Stimulated activated CD8-positive, alpha-beta memory T cell treated with anti-CD3 and anti-CD28 coated beads, Interleukin-15, amount 100 ng/mL, for 24 hours (primary cell): Measurements from ENCODE around the gene ATF3.
"Not testable (repeated sequence)": the region's sequence is repeated elsewhere in the genome, so short reads cannot be mapped to it uniquely, and the experiment has no call there.

ENCODE experiments used
- DNase-seq: peaks from one replicate; pipeline ENCODE4 v3.0.0-alpha.2; 2020; ENCODE audit warnings: low read depth

The ATF3 gene

DNA sequence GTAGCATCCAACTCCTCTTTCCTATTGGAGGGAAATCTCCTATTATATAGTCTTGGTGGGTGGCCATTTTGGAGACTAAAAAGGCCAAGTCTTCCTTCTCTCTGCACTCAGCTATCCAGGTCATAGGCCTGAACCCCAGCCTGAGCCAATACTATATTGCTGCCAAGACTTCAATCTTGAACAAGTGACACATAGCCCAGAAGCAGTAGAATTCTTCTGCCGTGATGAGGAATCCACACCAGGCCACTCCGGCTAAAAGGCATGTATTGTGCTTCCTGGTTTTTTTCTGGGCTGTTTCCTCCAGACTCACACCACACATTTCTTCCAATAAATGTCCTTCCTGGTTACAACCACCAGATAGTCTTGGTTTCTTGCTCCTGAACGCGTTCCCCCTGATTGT, 43.0 kb downstream of the ATF3 start:
- DNase-seq, result no peak

DNA sequence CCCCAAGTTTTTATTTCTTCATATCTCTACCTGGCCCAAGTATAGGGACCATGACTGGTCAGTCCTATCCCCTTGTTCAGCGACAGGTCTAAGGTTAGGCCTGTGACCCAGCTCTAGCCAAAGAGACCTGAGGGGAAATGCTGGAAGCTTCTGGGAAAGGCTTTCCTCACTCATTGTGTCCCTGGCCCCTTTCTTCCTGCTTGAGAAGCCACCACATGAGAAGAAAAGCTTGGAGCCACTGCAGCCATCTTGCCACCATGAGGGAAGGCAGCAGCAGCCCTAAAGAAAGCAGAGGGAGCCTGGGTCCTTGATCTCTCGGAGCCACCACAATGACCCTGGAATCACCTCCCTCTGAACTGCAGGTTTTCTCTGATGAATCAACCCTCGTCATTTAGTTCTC, 43.4 kb downstream of the ATF3 start:
- DNase-seq, result no peak

DNA sequence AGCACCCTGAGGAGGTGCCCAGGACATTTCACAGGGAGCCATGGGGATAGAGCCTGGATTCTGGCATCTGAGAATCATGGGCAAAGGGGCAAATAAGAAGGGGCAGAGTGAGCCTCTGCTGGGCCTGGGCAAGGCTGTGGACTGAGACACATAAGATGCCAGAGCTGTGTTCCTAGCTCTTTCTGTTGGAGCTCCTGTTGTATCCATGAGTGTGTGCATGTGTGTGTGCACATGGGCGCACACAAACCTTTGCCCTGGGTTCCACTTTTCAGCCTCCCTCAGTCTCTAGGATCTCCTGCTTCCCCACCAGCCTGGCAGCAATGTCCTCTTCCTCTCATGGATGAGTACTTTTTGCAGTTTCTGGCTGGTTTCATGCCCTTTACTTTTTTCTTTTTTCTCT, 44.0 kb downstream of the ATF3 start:
- DNase-seq, result no peak

GRCh38 chr1:212655668-212656440, 47.3 kb downstream of the ATF3 start:
- no peak for DNase-seq

DNA sequence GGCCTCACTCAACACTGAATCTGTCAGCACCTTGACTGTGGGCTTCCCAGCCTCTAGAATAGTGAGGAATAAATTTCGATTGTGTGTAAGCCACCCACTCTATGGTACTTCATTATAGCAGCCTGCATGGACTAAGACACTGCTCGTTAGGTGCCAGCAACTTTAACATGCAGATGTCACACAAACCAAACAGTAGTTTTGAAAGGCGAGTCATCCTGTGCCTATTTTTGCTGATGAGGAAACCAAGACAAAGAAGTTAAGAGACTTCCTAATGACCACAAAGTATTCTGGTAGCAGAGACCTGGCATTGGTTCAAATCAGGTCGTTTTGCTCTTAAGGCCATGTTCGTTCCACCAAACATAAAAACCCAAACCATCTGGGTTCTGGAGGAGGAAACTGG, 48.2 kb downstream of the ATF3 start:
- no peak for DNase-seq

- DNase-seq, result not testable (repeated sequence)
These were observed 49.7 kb downstream of the ATF3 start for GRCh38 chr1:212658250-212658649.

GRCh38 chr1:212664409-212665199, 56.0 kb downstream of the ATF3 start:
- DNase-seq, result no peak

- DNase-seq, result peak; percentile 64
These were observed 56.9 kb downstream of the ATF3 start for GRCh38 chr1:212665241-212666115.

GRCh38 chr1:212666116-212666775, 57.7 kb downstream of the ATF3 start:
- no peak for DNase-seq

- no peak for DNase-seq
These were observed 58.9 kb downstream of the ATF3 start for GRCh38 chr1:212667223-212668139.

- DNase-seq, result no peak
These were observed 59.9 kb downstream of the ATF3 start for GRCh38 chr1:212668477-212668876.

DNA sequence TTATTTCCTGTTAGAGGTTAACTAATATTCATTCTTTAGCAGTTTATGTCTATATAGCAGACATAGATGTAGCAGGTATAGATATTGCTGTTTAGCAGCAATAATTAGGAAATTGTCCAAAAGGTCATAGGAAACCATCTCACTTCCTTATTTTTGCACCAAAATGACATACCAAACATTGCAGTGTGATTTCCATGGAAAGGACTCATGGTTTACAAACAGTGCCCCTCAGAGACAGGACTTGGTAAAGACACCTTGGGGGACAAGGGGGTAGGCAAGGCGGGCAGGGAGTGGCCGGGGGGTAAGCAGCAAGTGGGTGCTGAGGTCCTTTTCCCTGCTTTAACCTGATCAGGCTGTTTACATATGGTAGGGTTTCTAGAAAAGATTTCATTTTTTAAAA, 60.5 kb downstream of the ATF3 start:
- no peak for DNase-seq

DNA sequence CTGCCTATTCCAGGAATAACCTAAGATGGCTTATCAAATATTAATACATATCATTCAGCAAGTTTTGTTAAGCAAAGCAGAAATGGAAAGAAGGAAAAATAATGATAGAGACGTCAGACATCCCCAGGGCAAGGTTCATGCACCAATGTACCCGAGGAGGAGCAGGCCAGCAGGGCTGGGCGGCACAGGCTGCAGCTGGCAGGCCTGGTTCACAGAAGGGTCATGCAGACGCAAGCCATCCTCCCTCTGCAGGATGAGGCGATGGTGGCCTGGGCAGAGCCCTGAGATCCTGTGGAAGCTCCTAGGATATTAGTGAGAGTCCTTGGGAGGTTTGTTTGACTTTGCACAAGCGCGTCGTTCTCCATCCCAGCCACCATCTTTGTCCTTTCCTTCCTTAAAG, 61.0 kb downstream of the ATF3 start:
- DNase-seq, result no peak

GRCh38 chr1:212670301-212670700, 61.7 kb downstream of the ATF3 start:
- no peak for DNase-seq
